ENCODE data around the gene CD19.
A peak's percentile ranks its signal among the peaks of the same experiment; 100 is the strongest.
"Not testable (repeated sequence)": the region's sequence is repeated elsewhere in the genome, so short reads cannot be mapped to it uniquely, and the experiment has no call there.

CD19 gene

DNA sequence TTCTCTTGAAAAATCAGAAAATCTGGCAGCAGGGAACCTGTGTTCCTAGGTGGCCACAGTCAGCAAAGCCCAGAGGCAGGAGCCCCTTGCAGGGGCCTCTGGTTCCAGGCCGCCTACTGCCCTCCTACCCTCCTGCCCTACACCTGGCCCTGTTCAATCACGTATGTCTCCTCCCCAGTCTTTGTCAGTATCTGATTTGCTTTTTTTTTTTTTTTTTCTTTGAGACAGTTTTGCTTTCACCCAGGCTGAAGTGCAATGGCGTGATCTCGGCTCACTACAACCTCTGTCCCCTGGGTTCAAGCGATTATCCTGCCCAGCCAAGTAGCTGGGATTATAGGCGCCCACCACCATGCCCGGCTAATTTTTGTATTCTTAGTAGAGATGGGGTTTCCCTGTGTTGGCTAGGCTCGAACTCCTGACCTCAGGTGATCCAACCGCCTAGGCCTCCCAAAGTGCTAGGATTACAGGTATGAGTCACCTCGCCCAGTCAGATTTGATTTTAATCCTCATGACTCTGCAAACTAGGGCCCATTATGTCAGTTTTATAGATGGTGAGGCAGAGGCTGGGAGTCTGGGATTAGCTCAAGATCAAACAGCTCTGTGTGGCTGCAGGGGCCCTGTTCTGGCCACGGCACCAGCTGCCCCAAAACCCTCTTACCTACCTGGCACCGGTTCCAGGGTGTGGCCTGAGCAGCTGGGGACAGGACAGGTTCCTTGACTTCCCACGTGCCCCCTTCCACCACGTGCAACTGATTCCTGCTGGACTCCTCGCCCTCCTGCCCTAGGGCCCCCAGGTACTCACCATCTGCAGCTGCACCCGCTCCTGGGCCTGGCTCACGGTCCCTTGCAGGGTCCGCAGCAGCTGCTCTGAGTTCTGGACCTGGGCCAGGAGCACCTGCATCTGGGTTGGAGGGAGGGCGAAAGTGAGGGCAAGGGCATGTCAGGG is 21.4 kb upstream of the CD19 start:
- DNase-seq: no peak

DNA sequence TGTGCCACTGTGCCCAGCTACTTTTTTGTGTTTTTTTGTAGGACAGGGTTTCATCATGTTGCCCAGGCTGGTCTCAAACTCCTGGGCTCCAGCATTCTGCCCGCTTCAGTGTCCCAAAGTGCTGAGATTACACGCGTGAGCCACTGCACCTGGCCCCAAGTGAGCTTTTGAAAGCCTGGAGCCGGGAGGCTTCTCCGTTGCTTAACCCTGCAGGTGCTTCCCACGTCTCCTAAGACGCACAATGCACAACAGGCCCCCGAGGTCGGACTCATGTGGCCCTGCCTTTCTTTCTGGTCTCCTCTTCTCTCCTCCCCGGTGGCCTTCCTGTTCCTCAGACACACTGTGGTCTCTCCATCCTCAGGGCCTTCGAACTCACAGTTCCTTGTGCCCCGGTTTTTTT is 19.2 kb upstream of the CD19 start:
- no peak for DNase-seq

DNA sequence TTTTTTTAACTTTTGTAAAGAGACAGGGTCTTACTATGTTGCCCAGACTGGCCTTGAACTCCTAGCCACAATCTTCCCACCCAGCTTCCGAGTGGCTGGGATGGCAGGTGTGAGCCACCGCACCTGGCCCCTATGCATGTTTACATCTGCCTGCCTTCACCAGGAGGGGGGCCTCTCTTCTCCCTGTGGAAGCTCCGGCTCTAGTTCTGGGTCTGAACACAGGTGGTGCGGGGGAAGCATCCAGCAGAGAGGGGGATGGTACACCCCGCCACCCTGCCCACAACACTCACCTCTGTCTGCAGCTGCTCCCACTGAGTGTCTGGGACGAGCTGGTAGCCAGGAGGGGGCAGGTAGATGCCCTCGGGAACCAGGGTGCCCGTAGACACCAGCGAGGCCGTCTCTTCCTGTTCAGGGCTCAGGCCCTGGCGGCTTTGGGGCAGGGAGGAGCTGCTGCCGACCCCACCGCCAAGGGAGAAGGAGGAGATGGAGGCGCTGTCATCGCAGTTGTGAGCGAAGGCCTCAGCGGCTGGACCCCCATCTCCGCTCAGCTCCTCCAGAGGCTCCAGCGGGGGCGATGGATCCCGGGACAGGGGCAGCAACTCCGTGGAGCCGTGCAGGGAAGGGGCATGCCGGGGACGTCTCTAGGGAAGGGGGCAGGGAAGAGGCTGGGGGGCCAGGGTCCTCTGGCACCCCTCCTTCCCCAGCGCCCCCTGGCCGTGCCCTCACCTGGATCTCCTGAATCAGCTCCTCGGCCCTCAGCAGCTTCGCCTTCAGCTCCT is 17.6 kb upstream of the CD19 start:
- no peak for DNase-seq

DNA sequence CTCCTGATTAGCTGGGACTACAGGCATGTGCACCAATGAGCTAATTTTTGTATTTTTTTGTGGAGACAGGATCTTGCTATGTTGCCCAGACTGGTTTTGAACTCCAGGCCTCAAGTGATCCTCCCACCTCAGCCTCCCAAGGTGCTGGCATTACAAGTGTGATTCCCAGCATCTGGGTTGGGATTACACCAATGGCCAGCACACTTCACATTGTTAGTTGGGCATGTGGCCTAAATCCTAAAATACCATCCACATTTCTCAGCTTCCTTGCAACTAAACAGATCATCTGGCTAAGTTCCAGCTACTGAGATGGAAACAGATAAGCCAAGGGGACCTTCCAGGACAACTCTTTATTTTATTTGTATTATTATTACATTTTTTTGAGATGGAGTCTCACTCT is 16.6 kb upstream of the CD19 start:
- DNase-seq: no peak

DNA sequence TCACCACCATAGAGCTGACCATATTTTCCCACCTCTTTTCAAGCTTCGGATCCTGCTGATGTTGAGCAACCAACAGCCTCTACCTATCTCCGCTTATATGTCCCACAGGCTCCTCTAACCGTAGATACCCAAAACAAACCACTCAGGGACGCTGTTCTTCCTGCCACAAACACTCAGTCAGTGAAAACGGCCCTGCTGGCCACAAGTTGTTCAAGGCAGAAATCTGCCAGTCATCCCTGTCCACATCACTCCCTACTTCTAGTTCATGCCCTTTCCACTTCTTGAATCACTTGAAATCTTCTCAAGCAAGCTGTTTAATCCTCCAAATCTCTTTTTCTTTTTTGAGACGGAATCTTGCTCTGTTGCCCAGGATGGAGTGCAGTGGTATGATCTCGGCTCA is 14.7 kb upstream of the CD19 start:
- DNase-seq: no peak

DNA sequence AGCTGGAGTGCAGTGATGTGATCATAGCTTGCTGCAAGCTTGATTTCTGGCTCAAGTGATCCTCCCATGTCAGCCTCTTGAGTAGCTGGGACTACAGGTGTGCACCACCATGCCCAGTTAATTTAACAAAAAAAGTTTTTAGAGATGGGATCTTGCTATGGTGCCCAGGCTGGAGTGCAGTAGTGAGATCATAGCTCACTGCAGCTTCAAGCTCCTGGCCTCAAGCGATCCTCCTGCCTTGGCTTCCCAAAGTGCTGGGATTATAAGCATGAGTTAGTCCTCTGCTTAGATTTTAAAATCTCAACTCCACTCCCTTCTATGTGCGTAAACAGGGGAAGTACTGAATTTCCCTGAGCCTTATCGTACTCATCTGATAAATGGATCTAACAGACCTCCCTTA is 13.1 kb upstream of the CD19 start:
- no peak for DNase-seq

DNA sequence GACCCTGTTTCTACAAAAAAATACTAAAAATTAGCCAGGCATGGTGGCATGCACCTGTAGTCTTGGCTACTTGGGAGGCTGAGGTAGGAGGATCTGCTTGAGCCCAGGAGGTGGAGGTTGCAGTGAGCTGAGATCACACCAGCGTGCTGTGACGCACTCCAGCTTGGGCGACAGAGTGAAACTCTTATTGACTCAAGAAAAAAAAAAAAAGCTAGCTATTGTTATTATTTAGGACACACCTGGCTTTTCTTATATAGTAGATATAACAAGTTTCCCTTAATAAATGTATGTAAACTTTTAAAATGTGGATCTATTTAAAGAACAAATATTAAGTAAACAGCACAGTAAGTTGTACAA is 8.6 kb upstream of the CD19 start:
- DNase-seq: no peak

DNA sequence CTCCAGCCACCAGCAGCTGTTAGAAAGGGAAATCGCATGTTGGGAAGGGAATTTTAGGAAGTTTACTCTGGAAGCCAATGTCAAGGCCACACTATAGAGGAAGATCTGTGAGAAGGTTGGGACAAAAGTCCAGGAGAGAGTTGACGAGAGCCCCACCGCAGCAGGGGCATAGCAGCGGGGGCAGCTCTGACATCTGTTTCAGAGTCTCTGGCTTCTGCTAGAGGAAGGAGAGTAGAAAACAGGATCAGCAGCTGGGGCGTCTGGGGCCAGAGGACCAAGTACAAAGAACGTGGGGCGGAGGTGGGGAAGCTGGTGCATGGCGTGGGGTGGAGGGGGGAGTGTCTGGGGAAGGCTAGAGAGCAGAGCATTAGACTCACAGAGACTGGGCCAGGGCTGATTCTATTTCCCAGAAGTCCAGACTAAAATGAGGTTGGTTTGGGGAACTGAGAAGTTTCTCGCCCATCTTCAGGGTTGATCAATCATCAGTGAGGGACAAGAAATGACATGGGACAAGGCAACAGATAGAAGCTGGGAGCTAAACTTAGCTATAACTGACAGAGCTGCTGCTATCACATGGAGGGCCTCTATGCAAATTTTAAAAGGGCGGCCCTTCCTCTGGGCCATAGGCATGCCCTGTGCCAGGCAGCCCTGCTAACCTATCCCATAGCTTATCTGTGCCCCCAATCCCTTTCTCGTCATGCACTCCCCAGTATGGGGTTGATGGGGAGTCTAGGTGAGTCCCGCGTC is 7.9 kb upstream of the CD19 start:
- no peak for DNase-seq

DNA sequence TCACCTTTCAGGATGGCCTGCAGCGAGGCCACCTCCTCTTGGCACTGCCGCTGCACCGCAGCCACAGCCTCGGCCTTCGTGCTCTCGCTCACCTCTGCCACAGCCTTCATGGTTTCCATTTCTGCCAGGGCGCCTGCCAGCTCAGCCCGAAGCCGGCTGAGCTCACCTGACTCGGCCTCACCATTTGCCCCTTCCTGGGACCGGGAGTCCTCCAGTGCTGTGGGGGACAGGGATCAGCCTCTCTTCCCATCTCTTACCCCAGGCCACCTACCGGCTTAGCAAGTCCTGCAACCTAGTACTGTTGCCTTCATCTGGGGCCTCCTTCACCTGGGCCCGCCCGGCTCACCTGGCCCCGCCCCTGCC is 7.4 kb upstream of the CD19 start:
- no peak for DNase-seq

DNA sequence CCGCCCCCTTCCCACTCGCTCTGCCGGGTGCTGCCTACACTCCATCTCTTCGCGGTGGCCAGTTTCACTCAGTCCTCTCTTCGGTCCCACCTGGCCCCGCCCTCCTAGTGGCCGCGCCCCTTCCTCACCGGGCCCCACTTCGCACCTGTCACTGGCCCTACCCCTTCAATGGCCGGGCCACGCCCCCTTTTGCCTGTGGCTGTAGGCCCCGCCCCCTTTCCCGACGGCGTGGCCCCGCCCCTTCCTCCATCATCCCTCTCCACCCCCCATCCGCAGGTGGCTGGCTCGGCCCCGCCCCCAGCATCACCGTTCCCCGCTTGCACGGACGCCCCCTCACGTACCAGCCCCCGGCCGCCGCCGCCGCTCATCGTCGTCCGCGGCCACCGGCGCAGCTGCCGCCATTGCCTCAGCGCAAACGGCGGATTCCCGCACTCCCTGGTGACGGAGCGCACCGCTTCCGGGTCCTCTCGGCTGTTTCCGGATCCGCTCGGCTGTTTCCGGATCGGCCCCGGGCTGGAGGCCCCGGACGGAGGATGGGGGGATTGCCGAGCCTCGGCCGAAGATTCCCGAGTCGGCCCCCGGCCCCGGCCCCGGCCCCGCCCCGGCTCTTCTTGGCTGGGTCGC is 6.9 kb upstream of the CD19 start, which contains the start of gene RABEP2:
RABEP2 (minus strand) TSS at position 477 of the 624 bp plus-strand sequence; CDS start at position 402, 75 bp downstream.
- peak in 1 of 2 experiments; percentile 64 for DNase-seq

DNA sequence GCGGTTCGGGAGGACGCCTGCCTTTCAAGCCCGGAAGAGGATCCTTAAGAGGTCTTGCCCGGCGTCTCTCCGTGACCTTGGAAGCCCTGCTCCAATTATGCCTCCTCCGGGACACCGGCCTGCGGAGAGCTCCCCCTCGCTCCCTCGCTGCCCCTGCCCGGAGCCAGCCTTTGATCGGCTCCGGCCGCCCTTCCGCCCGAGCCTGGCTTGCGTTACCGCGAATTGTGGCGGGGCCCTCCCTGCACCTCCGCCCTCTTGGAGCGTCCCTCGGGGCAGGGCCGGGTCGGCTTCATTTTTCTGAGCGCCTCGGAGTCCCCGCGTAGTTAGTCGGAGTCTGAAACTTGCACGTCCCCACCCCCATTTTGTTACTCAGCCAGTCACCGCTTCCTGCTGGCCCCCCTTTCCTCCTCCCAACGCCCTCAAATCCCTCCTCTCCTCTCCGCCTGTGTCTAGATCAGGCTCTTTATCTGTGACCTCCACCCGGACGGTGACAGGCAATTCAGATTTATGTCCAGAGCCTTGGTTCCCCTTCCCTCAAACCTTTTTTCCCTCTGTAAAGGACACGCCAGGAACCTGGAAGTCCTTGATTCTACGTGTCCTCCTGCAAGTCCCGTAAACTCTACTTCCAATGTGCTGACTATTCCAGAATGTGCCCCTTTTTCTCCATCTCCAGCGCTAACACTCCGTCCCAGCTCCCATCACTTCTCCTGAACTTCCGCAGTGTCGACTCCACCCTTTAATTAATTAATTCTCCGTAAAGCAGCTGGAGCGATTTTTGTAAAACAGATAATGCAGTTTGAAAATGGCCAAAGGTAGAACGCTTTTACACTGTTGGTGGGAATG is 6.2 kb upstream of the CD19 start:
- no peak for DNase-seq

DNA sequence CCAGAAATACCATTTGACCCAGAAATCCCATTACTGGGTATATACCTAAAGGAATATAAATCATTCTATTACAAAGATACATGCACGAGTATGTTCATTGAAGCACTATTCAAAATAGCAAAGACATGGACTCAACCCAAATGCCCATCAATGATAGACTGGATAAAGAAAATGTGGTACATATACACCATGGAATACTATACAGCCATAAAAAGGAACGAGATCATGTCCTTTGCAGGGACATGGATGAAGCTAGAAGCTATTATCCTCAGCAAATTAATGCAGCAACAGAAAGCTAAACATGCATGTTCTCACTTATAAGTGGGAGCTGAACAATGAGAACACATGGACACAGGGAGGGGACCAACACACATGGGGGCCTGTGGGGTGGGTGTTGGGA is 5.5 kb upstream of the CD19 start:
- DNase-seq: not testable (repeated sequence)

DNA sequence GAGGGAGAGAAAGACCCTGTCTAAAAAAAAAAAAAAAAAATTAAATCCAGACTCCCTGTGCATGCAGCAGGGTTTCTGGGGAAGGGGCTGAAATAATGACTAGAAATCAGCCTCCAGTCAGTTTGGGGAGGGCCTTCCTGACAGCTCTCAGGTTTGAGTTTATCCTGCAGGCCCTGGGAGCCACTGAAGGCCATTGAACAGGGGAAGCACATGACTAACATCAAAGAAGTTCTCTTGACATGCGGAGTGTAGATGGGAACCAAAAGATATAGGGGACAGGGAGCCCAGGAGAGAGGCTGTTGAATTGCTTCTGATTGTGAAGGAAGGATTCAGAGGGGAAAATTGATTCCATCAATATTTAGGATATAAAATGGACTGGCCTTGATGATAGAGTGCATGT is 4.0 kb upstream of the CD19 start:
- DNase-seq: no peak

DNA sequence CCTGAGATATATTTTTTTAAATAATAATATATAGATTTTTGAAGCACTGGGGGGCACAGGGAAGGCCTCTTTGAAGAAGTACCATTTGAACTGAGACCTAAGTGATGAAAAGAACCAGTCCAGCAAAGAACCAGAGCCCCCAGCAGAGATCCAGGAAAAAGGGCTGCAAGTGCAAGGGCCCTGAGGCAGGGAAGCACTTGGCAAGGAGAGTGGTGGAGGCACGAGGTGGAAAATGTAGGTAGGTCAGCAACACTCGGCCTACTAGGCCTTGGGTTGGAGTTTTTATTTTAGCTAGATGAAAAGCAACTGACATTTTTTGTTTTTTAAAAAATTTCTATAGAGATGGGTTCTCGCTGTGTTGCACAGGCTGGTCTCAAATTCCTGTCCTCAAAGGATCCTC is 1.6 kb upstream of the CD19 start:
- no peak for DNase-seq

DNA sequence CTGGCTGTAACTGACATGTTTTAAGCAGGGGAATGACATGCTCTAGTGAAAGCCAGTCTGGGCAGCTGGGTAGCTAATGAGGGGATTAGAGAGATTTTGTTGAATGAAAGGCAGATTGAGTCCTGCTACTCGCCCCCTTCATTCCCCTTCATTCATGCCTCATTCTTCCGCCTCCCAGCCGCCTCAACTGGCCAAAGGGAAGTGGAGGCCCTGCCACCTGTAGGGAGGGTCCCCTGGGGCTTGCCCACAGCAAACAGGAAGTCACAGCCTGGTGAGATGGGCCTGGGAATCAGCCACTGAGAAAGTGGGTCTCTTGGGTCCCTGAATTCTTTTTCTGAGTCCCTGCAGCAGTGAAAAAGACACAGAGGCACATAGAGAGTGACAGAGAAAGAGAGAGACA is 1.1 kb upstream of the CD19 start:
- no peak for DNase-seq

DNA sequence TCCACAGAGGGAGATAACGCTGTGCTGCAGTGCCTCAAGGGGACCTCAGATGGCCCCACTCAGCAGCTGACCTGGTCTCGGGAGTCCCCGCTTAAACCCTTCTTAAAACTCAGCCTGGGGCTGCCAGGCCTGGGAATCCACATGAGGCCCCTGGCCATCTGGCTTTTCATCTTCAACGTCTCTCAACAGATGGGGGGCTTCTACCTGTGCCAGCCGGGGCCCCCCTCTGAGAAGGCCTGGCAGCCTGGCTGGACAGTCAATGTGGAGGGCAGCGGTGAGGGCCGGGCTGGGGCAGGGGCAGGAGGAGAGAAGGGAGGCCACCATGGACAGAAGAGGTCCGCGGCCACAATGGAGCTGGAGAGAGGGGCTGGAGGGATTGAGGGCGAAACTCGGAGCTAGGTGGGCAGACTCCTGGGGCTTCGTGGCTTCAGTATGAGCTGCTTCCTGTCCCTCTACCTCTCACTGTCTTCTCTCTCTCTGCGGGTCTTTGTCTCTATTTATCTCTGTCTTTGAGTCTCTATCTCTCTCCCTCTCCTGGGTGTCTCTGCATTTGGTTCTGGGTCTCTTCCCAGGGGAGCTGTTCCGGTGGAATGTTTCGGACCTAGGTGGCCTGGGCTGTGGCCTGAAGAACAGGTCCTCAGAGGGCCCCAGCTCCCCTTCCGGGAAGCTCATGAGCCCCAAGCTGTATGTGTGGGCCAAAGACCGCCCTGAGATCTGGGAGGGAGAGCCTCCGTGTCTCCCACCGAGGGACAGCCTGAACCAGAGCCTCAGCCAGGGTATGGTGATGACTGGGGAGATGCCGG is 769 bp downstream of the CD19 start:
- DNase-seq: no peak

DNA sequence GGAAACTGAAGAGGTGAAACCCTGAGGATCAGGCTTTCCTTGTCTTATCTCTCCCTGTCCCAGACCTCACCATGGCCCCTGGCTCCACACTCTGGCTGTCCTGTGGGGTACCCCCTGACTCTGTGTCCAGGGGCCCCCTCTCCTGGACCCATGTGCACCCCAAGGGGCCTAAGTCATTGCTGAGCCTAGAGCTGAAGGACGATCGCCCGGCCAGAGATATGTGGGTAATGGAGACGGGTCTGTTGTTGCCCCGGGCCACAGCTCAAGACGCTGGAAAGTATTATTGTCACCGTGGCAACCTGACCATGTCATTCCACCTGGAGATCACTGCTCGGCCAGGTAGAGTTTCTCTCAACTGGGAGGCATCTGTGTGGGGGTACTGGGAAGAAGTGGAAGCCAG is 1.4 kb downstream of the CD19 start:
- no peak for DNase-seq

DNA sequence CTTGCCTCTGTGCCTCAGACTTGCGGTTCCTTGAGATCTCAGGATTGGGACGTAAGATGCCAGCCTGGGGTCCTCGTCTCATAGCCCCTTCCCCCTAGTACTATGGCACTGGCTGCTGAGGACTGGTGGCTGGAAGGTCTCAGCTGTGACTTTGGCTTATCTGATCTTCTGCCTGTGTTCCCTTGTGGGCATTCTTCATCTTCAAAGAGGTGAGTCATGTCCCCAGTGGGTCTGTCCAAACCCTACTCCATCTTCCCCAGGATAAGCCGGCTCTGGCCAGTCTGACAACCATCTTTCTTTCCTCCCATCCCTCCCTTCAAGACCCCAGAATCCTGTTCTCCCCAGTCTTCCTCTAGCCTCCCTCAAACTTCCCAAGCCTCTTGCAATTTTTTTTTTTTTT is 3.6 kb downstream of the CD19 start:
- DNase-seq: no peak

DNA sequence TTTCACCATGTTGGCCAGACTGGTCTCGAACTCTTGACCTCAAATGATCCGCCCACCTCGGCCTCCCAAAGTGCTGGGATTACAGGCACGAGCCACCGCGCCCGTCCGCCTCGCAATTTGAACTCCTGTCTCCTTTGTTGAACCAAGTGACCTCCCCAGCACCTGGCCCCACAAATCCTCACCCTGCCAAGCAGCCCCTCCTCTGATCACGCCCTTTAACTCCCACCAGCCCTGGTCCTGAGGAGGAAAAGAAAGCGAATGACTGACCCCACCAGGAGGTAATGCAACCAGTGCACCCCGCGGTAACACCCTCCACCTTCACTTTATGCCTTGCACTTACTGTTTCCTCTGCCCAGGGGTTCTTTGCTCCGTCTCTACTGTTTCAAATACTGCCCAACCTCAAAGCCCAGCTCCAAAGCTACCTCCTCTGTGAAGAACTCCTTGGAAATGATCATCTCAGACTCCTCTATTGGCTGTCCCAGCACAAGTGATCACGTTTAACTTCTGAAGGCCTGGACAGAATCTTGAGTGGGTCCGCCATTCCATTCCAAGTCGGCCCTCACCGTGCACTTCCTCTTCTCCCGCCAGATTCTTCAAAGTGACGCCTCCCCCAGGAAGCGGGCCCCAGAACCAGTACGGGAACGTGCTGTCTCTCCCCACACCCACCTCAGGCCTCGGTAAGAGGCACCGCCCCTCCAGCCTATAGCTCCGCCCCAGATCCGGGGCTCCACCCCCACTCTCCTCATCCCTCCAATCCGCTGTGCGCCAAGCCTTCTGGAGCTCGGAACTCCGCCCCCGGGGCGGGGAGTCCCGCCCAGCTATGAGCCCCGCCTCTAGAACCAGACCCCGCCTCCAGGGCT is 4.4 kb downstream of the CD19 start:
- no peak for DNase-seq

DNA sequence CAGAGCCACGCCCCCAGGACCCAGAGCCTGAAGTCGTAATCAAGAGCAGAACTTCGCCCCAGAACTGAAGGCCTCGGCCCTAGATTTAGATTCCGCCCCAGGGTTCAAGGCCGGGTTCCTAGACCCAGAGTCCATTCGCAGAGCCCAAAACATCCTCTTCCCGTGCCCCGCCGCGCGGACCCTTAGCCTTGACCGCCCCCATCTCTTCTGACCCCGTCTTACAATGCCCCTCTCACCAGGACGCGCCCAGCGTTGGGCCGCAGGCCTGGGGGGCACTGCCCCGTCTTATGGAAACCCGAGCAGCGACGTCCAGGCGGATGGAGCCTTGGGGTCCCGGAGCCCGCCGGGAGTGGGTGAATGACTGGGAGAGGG is 5.0 kb downstream of the CD19 start:
- no peak for DNase-seq

Data from cerebellar nuclear complex (tissue), 1 donor.